NCI-H2196 (cell line): ENCODE measurements around the gene SS18L1.

Experiments used
- DNase-seq: peaks from one replicate; lab custom pipeline; 2025; ENCODE audit not compliant: unreplicated experiment; lab: John Stamatoyannopoulos, UW

Gene SS18L1

GRCh38 chr20:62119591-62120364 lies 23.8 kb upstream of the SS18L1 start:
- no peak for DNase-seq

GRCh38 chr20:62120365-62120762 lies 23.2 kb upstream of the SS18L1 start:
- DNase-seq: no peak

- peak; percentile 63 for DNase-seq
These were observed 22.4 kb upstream of the SS18L1 start for GRCh38 chr20:62120990-62121775.

GRCh38 chr20:62121776-62122653 lies 21.6 kb upstream of the SS18L1 start, which contains the start of gene LSM14B:
Gene LSM14B, plus strand, starts transcription at chr20:62122475. Its CDS starts 192 bp downstream, at chr20:62122667.
- DNase-seq: peak; percentile 98

GRCh38 chr20:62122654-62123449 lies 20.7 kb upstream of the SS18L1 start:
- peak; percentile 62 for DNase-seq

GRCh38 chr20:62123450-62124118 lies 20.0 kb upstream of the SS18L1 start:
- DNase-seq: no peak

GRCh38 chr20:62126141-62126540 lies 17.4 kb upstream of the SS18L1 start:
- DNase-seq: no peak

- DNase-seq: no peak
These were observed 15.8 kb upstream of the SS18L1 start for GRCh38 chr20:62127799-62128198.

GRCh38 chr20:62128502-62128901 lies 15.1 kb upstream of the SS18L1 start:
- no peak for DNase-seq

GRCh38 chr20:62129731-62130531 lies 13.6 kb upstream of the SS18L1 start:
- DNase-seq: no peak

- no peak for DNase-seq
These were observed 11.8 kb upstream of the SS18L1 start for GRCh38 chr20:62131560-62132320.

GRCh38 chr20:62132421-62132820 lies 11.1 kb upstream of the SS18L1 start:
- no peak for DNase-seq

GRCh38 chr20:62133051-62133845 lies 10.3 kb upstream of the SS18L1 start:
- no peak for DNase-seq

GRCh38 chr20:62133864-62134263 lies 9.7 kb upstream of the SS18L1 start:
- no peak for DNase-seq

GRCh38 chr20:62134735-62135231 lies 8.8 kb upstream of the SS18L1 start:
- DNase-seq: no peak

GRCh38 chr20:62135573-62136266 lies 7.8 kb upstream of the SS18L1 start:
- no peak for DNase-seq
